ENCODE results near the gene COX6A2. TPM values are rescaled to one million over a fixed set of nuclear protein-coding genes. Genes with fewer than 3 reads are reported as not detected.

Gene COX6A2
- total and polyA plus RNA-seq, 4 donors = 0.84 to 36.7 (median 8.0) TPM; not detected in 1

GRCh38 chr16:31401436-31401835 is 26.7 kb downstream of the COX6A2 start:
- no peaks in the 10 kb centered on the region for H3K4me1 ChIP-seq (ENCODE audit: control insufficient read depth in 4 of 4, insufficient read depth in 4 of 4, low read length in 3 of 4)
- no peak overlapping the region for H3K27ac ChIP-seq (ENCODE audit: low read depth in 1 of 2, low read length in 2 of 2)
- 85% methylated on average over 11 of the region's 11 CpGs for WGBS
- H3K9me3 ChIP-seq (ENCODE audit: control insufficient read depth in 4 of 4, low read length in 3 of 4) = peaks cover 0 to 3% (median 0%) of the 10 kb centered on the region in 4 donors
- TF ChIP-seq CTCF (IDR thresholded peaks at IDR 0.05; ENCODE audit: low read depth, low read length, missing input control) (no peak), RXRA (IDR thresholded peaks at IDR 0.05) (no peak), RAD21 (IDR thresholded peaks at IDR 0.05) (no peak), MAX (IDR thresholded peaks at IDR 0.05) (no peak), REST (IDR thresholded peaks at IDR 0.05) (no peak), GABPA (IDR thresholded peaks at IDR 0.05 in 1 of 2, conservative IDR thresholded peaks at IDR 0.05 in 1 of 2) (no peak), SP1 (IDR thresholded peaks at IDR 0.05) (no peak), HNF4G (IDR thresholded peaks at IDR 0.05) (no peak), TAF1 (conservative IDR thresholded peaks at IDR 0.05) (no peak), FOXA2 (IDR thresholded peaks at IDR 0.05) (no peak), YY1 (IDR thresholded peaks at IDR 0.05) (no peak), HNF4A (conservative IDR thresholded peaks at IDR 0.05) (no peak), NR2F2 (IDR thresholded peaks at IDR 0.05) (no peak)
- TF ChIP-seq, protein P1, sequence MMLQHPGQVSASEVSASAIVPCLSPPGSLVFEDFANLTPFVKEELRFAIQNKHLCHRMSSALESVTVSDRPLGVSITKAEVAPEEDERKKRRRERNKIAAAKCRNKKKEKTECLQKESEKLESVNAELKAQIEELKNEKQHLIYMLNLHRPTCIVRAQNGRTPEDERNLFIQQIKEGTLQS (IDR thresholded peaks at IDR 0.05) = no peak
- H3K27me3 ChIP-seq (ENCODE audit: control insufficient read depth in 4 of 4, insufficient read depth in 4 of 4, low read length in 3 of 4) = no peaks in the 10 kb centered on the region
- DNase-seq (ENCODE audit: low spot score) = no peak
- H3K36me3 ChIP-seq (ENCODE audit: control insufficient read depth in 4 of 4, insufficient read depth in 3 of 4, low read depth in 1 of 4, low read length in 3 of 4) = no peaks in the 10 kb centered on the region
- no peak overlapping the region for H3K9ac ChIP-seq (ENCODE audit: low read depth in 1 of 2, low read length in 2 of 2)
- H3K4me3 ChIP-seq (ENCODE audit: low read depth in 1 of 3, low read length in 3 of 3) = no peak overlapping the region

DNA sequence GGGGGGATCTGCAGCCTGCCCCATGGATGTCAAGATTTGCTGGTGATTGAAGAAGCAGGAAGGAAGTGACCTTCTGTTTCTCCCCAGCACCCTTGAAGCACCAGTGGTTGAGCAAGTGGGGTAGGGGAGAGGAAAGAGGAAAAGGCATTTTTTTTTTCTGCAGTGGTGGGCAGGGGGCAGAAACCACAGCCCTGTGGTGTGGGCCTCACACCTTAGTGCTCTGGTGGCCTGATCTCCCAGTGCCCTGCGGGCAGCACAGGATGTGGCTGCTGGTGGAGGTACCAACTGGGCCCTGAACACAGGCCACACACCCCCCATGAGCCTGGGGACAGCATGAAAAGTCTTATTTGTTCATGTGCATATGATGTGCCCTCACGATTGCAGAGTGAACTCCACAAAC is 28.0 kb downstream of the COX6A2 start:
- Histone ChIP-seq H3K27me3 (ENCODE audit: control insufficient read depth in 4 of 4, insufficient read depth in 4 of 4, low read length in 3 of 4) (no peaks in the 10 kb centered on the region), H3K9ac (ENCODE audit: low read depth in 1 of 2, low read length in 2 of 2) (no peak overlapping the region), H3K9me3 (ENCODE audit: control insufficient read depth in 4 of 4, low read length in 3 of 4) (peaks cover 0 to 3% (median 0%) of the 10 kb centered on the region in 4 donors), H3K27ac (ENCODE audit: low read depth in 1 of 2, low read length in 2 of 2) (no peak overlapping the region), H3K4me1 (ENCODE audit: control insufficient read depth in 4 of 4, insufficient read depth in 4 of 4, low read length in 3 of 4) (no peaks in the 10 kb centered on the region), H3K36me3 (ENCODE audit: control insufficient read depth in 4 of 4, insufficient read depth in 3 of 4, low read depth in 1 of 4, low read length in 3 of 4) (no peaks in the 10 kb centered on the region), H3K4me3 (ENCODE audit: low read depth in 1 of 3, low read length in 3 of 3) (no peak overlapping the region)
- WGBS = 86% methylated on average over 2 of the region's 2 CpGs
- no peak for TF ChIP-seq GABPA (IDR thresholded peaks at IDR 0.05 in 1 of 2, conservative IDR thresholded peaks at IDR 0.05 in 1 of 2)
- no peak for TF ChIP-seq FOXA2 (IDR thresholded peaks at IDR 0.05)
- TF ChIP-seq RXRA (IDR thresholded peaks at IDR 0.05) = no peak
- no peak for TF ChIP-seq JUND (IDR thresholded peaks at IDR 0.05)
- TF ChIP-seq CTCF (IDR thresholded peaks at IDR 0.05; ENCODE audit: low read depth, low read length, missing input control) = no peak
- TF ChIP-seq NR2F2 (IDR thresholded peaks at IDR 0.05) = no peak
- no peak for TF ChIP-seq FOXA1 (IDR thresholded peaks at IDR 0.05)
- TF ChIP-seq HNF4A (conservative IDR thresholded peaks at IDR 0.05) = no peak
- TF ChIP-seq EGR1 (IDR thresholded peaks at IDR 0.05; ENCODE audit: low read depth in 2 of 2) = no peak
- TF ChIP-seq, protein P1 (IDR thresholded peaks at IDR 0.05) = no peak
- no peak for TF ChIP-seq YY1 (IDR thresholded peaks at IDR 0.05)
- no peak for TF ChIP-seq SP1 (IDR thresholded peaks at IDR 0.05)
- TF ChIP-seq REST (IDR thresholded peaks at IDR 0.05) = no peak
- DNase-seq (ENCODE audit: low spot score) = no peak

Data from liver (tissue), 9 donors.